ENCODE data around the gene TLCD3A. TPM values are rescaled to one million over a fixed set of nuclear protein-coding genes. Genes with fewer than 3 reads are reported as not detected.
A peak's percentile ranks its signal among the peaks of the same experiment; 100 is the strongest.
"Not testable (repeated sequence)": the region's sequence is repeated elsewhere in the genome, so short reads cannot be mapped to it uniquely, and the experiment has no call there.

The TLCD3A gene
- total RNA-seq, 1 donor from 2014 or later = 17.9 TPM

DNA sequence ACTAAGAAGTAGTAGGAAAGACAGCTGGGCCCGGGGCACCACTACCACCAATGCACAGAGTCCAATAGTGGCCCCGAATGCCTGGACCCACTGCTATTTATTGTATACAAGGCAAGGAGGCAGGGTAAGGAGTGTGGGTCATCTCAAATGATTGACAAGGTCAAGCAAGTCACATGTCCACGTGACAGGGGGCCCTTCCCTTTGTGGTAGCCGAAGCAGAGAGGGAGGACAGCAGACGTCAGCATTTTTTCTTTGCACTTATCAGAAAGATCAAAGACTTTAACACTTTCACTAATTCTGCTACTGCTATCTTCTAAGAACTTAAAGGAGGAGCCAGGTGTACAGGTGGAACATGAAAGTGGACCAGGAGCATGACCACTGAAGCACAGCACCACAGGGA lies 24.3 kb upstream of the TLCD3A start:
- no peak for DNase-seq

DNA sequence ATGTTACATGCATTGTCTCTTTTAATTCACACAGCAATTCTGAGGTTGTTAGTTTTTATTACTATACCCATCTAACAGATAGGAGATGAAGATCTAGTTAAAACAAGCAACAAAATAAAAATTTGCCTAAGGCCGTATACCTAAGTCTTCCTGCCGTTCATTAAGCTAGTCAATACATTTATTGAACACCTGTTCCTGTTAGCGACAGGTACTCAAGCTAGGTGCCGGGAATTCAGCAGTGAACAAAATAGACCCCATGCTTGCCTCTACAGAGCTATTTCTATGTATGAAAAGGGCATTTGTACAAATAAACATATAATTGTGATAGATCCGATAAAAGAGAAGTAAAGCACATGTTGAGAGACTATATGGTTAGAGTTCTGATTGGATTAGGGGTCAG lies 14.3 kb upstream of the TLCD3A start:
- no peak for DNase-seq

DNA sequence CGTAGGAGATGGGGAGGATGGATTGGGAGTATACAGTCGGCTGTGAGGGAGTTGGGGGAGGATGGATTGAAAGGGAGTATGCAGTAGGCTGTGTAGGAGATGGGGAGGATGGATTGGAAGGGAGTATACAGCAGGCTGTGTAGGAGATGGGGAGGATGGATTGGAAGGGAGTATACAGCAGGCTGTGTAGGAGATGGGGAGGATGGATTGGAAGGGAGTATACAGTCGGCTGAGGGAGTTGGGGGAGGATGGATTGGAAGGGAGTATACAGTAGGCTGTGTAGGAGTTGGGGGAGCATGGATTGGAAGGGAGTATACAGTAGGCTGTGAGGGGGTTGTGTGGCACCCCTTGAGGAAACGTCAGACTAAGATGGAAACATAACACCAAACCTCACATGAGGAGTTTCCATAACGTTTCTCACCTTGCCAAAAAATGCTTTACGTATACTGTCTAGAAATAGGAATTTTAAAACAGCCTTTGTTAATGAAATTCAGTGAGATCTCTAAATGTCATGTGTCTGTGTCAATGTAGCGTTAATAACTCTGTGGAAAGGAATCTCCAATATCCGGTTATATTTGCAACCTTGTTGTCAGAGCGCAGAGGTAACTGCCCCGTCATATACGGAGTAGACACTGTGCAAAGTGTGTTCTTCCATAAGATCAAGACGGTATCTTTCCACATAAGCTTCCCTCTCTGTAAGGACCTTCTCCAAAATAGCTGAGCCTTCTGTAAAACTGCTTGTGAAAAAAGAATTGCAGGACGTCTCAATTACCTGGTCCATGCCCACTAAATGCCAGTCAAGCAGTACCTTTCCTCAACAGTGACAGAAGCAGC lies 11.5 kb upstream of the TLCD3A start:
- DNase-seq = no peak

DNA sequence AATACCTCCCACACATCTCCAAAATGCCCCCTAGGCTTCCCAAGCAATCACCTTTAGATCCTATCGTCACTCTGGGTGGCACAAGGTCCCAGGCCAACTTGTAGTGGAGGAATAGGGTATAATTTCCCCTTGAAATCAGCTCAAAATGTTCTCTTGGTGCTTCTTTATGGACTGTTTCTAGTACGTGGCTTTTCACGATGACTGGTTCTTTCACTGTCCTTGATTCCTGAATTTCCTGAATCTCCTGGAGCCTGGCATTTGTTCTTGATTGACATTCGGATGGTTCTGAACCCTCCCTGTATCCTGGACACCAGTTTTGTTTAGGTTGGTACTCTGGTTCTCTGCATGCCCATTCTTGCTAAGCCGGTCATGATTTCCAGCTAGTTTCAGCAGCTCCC lies 10.9 kb upstream of the TLCD3A start:
- no peak for DNase-seq

DNA sequence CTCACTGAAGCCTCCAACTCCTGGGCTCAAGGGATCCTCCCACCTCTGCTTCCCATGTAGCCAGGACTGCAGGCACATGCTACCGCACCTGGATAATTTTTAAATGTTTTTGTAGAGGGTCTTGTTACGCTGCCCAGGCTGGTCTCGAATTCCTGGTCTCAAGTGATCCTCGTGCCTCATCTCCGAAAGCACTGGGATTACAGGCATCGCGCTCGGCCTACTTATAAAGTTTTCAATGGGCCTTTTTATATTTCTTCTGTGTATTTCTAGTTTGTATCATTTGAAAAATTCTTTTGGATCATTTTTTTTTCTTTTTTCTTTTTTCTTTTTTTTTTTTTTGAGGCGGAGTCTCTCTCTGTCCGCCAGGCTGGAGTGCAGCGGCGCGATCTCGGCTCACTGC lies 7.3 kb upstream of the TLCD3A start:
- DNase-seq = no peak

DNA sequence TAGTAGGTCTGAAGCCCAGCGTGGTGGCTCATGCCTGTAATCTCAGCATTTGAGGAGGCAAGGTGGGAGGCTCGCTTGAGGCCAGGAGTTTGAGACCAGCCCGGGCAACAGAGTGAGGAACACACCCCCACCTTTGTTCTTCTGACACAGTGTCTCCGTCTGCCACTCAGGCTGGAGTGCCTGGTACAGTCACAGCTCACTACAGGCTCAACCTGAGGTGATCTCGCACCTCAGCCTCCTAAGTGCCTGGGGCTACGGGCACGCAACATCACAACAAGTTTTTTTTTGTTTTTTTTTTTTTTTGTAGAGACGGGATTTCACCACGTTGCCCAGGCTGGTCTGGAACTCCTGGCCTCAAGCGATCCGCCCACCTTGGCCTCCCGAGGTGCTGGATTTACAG lies 6.7 kb upstream of the TLCD3A start:
- no peak for DNase-seq

DNA sequence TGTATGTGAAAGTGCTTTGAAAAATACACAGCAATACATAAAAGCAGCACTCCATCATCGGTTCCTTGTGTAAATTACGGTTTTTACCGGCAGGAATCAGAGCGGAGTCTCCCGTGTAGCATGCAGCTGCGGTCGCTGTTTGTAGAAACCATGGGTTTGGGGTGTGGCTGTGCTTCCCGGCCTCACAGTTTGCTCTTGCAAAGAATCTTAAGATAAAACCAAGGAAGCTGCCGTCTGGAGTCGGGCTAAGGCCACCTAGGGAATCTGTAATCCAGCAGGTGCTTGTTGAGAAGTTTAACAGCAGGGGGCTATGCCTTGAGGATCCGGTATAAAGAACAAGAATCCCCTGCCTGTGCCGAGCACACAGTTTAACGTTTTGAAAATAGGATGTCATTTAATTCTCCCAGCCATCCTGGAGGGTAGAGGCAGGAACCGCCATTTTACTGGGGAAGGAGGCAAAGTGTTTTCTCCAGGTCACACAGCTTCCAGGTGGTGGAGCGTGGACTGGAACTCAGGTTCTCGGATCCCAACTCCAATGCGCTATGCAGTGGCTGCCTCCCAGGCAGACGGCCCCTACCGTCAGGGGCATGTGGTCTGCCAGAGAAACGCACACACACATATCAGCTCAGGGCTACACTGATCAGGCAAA lies 6.0 kb upstream of the TLCD3A start:
- no peak for DNase-seq

DNA sequence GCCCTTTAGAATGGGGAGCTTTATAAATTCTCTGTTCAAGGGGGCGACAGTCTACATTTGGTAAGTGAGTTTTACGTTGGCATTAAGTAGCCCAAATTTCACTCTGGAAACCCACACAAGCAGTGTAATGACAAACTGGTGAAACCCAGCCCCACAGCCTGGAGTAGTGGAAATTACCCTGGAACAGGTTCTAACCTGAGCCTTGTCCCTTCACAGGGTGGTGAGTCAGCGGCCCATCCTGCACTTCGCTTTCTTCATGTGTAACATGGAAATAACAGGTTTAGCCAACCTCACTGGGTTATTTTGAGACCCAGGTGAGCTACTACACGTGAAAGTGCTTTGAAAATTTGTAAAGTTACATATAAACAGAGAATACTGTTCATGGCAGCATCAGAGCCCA lies 3.5 kb upstream of the TLCD3A start:
- no peak for DNase-seq

DNA sequence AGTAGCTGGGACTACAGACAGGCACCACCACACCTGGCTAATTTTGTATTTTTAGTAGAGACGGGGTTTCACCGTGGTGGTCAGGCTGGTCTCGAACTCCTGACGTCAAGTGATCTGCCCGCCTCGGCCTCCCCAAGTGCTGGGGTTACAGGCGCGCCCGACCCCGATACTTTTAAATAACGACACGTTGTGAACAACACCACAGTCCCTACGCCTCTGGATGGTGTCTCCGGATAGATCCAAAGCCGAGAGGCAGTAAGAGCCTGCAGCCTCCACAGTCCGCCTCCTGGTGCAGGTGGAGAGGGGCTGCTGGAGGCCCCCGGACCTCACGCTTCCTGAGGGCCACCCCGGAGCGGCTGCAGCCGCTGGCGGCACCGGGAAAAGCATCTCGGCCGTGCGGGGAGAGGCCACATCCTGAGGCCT lies 741 bp upstream of the TLCD3A start:
- peak; percentile 39 for DNase-seq

DNA sequence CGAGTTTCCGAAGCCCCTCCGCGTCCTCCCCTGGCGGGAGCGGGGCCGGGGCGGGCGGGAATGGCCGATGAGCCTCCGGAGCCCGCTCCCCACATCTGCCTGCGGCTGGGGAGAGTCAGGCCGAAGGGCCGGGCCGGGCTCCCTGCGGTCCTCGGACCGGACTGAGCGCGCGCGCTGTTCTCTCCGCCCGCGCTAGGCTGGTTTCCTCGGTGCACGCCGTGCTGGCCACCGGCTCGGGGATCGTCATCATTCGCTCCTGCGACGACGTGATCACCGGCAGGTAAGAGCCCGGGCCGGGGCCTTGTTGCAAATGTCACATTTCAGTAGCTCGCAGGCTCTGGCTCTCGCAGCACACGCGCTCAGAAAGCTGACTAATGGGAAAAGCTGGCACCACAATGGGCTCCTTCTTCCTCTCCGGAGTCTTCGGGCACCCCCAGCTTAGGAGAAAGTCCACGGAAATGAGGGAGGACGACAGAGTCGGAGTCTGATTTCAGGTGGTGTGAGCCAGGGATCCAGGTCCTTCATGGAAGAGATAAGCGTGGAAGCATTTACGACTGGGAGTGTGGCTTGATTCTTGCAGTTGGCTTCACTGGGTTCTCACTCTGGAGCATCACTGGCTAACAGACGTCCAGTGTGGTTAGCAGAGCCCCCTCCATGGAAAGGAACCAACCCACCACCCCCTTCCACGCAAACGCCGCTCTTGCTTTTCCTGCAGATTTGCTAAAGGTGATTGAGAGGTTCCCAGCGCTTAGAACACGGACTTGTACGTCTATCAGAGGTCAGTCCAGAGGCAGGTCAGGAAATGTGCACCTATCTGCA lies 715 bp downstream of the TLCD3A start:
- DNase-seq = peak; percentile 43

DNA sequence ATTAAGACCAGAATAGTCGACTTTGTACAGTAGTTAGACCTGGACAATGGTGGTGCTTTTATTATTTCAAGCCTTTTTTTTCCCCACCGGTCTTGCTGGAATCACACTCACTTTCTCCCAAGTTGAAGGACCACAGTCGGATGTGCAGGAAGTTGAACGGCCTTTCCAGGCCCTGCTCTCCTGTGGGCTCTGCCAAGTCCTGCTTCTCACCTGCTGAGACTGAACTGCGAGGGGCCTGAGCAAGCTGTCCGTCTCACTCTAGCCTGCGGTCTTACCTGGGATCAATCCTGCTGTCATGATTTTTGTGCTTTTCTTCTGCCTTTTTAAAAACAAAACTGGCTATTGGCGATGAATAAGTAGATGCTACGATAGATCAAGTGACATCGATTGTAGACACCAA lies 1.3 kb downstream of the TLCD3A start:
- DNase-seq = no peak

DNA sequence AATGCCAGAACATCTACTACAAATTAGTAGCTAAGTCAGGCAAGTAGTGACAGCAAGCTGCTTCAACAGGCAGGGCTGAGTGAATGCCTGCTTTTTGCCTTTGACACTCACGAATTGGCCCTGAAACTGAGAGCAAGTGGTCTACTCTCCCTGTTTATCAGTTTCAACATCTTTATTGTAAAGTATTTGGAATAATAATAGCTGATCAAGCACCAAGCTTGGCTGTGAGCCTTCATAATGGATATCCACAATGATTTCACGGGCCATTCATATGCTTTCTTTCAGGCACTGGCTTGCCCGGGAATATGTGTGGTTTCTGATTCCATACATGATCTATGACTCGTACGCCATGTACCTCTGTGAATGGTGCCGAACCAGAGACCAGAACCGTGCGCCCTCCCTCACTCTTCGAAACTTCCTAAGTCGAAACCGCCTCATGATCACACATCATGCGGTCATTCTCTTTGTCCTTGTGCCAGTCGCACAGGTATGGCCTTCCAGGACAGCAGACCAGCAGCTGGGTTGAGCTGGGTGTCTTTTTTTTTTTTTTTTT lies 5.2 kb downstream of the TLCD3A start:
- DNase-seq = no peak

DNA sequence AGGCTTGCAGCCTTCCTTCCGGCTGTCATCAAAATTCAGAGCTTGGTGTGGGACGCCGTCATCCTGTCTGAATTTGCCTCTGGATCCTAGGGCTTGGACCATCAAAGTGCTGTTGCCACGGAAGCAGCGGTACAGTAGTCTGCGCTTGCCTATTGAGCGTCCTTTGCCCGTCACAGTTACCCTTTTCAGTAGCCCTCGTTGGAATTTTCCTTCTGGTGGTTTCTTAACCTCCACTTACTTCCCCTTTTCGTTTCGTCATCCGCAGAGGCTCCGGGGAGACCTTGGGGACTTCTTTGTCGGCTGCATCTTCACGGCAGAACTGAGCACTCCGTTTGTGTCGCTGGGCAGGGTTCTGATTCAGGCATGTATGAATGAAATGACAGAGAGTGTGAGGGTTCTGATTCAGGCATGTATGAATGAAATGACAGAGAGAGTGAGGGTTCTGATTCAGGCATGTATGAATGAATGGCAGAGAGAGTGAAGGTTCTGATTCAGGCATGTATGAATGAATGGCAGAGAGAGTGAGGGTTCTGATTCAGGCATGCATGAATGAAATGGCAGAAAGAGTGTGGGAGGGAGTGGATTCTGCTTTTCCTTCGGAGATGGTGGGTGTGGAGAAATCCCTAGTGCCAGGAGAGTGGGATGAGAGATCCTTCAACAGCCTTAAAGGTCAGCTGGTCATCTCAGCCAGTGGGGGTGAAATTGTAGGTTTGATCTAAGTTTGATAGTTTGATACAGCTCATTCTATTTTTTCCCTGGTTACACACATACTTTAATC lies 8.0 kb downstream of the TLCD3A start:
- DNase-seq = no peak

DNA sequence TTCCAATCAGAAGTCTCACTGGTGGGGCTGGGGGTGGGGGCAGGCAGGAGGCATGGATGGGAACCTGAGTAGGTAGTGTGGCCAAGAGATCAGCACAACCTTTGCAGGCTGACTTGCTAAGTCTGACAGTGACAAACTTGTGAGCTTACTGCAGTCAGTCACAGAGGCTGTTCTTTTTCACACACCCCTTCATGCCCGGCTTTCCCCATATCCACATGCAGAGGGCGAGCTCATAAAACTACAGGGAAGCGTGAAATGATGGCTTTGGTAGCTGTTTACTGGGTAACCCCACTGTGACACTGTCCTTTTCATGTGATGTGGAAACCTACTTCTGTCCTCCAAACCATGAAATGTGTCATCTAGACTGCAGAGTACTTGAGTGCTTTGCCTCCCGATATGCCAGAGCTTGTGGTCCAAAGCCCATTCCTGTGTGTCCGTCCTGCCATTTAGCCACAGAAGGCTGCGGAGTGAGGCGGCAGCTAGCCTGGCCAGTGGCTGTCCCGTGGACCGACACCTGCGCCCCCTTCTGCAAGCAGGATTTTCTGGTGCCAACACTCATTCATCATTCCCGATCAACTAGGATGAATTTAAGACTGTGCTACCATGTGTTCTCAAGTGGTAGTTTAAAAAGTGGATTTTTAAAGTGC lies 9.9 kb downstream of the TLCD3A start:
- DNase-seq = no peak

DNA sequence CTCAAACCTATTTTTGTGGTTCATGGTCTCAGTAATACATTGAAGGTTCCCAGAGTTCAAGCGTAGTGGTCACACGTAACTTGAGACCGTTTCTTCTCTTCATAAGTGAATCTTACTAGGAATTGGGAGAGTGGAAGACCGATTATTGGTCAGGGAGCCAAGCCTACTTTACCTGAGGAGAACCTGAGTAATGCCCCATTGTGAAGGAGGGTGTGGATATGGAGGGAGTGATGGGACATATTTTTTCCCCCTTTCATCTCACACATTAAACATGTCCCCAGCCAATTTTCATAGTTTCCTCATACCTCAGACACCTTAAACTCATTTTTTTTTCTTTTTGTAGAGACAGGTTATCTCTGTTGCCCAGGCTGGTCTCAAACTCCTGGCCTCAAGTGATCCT lies 10.7 kb downstream of the TLCD3A start:
- no peak for DNase-seq

DNA sequence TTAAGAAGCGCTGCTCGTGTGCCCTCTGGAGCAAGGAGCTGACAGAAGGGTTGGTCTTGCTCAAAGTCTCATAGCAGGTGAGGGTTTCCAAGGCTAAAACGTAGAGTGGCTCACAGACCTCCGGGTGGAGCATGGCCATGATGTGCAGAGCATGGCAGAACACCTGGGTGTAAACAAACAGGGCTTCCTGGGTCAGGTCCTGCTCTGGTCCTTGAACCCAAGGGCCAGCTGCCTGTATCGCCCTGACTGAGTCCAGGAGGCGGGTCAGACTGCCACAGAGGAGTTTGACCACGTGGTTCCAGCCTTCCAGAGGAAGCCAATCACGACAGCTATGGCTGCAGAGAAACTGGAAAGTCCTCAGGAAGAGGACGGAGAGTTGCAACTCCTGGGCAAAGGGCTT lies 12.5 kb downstream of the TLCD3A start:
- no peak for DNase-seq

DNA sequence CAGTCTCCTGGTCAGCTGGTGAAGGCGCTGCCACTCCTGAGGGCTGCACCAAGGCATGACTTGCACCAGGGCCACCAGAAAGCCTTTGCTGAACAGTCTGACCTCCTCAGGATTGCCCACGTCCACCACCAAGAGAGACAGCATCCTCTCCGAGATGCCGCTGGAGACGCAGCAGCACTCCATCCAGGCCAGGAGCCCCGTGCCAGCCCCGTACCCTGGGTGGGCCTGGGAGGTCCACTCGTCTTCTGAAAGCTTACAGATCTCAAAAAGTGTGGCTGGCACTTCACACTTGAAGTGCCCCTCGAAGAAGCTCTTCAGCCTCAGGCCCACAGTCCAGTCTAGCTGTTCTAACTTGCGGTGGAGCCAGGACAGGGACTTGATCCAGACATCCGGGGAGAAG lies 13.0 kb downstream of the TLCD3A start:
- no peak for DNase-seq

DNA sequence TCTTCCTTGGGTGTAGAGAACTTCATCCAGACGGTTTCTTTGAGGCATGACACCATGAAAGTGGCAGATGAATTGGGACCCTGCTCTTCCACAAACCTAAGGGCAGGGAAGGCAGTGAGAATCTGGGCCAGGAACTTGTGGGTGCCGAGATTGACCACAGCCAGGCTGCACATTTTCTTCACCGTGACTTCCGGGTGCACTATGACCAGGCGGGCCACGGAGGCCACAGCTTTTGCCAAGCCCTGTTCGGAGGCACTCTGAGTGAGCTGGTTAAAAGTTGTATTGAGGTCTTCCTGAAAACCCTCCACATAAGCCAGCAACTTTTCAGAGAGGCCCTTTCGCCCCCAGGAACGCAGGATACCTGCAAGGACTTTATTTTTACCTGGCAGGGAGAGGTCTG lies 13.8 kb downstream of the TLCD3A start:
- no peak for DNase-seq

DNA sequence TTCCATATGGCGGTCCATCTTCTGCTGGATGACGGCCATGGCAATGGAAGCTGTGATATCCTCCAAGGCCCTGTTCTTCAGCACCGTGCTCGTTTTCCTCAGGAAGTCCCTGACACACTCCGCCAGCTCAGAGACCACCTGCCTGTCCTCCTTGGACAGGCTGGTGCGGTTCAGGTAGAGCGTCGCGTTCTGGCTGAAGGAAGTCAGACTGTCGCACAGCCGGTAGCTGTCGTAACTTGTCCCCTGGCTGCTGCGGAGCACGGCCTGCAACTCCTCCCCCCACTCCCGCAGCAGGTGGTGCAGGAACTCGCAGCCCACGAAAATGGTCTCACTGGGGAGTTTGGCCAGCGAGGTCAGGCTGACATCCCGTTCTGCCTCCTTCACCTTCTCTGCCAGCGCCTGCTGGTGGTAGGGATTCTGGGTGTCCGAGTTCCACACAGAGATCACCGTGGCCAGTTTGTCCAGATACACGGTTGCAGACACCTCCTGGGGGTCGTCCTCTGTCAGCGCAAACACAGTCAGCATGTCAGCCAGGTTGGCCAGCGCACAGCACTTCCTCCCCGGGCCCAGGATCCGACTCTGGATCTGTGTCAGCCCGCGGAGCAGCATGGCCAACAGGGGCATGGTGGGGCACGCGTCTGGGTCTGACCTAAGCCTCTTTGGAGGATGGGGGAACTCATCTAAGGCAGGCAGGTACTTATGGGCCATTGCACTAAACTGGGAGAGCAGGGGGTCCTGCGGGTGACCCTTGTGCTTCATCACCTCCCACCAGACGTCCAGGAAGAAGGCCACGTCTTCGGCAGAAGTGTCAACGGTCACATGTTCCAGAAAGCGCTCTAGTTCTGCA lies 14.6 kb downstream of the TLCD3A start:
- no peak for DNase-seq

DNA sequence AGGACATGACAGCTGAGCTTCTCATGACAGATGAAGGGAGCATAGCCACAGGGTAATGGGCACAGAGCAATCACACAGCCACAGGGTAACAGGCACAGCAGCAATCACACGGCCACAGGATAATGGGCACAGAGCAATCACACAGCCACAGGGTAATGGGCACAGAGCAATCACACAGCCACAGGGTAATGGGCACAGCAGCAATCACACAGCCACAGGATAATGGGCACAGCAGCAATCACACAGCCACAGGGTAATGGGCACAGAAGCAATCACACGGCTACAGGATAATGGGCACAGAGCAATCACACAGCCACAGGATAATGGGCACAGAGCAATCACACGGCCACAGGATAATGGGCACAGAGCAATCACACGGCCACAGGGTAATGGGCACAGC lies 16.2 kb downstream of the TLCD3A start:
- DNase-seq = not testable (repeated sequence)

DNA sequence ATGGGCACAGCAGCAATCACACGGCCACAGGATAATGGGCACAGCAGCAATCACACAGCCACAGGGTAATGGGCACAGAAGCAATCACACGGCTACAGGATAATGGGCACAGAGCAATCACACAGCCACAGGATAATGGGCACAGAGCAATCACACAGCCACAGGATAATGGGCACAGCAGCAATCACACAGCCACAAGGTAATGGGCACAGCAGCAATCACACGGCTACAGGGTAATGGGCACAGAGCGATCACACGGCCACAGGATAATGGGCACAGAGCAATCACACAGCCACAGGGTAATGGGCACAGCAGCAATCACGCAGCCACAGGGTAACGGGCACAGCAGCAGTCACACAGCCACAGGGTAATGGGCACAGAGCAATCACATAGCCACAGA lies 17.0 kb downstream of the TLCD3A start:
- DNase-seq = not testable (repeated sequence)
